ENCODE measurements around the gene C1orf167. TPM values are rescaled to one million over a fixed set of nuclear protein-coding genes. Genes with fewer than 3 reads are reported as not detected.
A peak's percentile ranks its signal among the peaks of the same experiment; 100 is the strongest.

The C1orf167 gene
- polyA plus RNA-seq, 1 of the 3 experiments (the other 2 are of a cell fraction) = 0.10 TPM

DNA sequence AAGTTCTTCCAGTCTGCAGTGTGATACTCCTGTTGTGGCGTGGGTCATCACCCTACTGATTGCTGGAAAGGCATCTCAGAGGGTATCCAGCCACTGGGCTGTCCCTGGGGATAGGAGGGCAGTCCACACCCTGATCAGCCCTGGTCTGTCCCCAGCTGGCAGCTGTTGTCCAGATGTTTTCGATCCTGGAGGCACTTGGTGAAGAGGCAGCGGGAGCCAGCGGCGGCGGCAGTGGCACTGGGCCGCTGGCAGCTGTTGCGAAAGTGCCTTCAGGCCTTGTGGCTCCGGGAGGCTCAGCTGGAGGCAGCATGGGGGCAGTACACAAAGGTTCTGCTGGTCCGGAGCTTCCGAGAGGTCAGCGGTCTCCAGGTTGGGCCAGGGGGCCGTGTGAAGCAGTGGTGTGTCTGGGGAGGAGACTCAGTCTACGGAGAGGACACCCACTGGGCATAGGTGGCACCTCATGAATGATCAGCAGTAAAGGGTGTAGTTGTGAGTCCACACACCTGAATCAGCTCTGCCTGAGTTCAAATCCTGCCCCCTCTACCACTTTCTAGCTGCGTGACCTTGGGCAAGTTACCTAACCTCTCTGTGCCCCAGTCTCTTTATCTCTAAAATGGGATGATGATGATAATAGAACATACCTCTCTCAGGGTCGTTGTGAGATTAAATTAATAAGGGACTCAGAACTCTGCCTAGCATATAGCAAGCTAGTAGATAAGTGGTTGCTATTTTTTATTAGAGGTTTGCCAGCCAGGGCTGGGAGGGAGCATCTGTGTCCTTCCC lies 6.1 kb downstream of the C1orf167 start:
- Histone ChIP-seq H2AFZ (ENCODE audit: low read depth) (no peak overlapping the region), H3K27me3 (ENCODE audit: insufficient read depth) (no peaks in the 10 kb centered on the region), H3F3A (replicated peaks; ENCODE audit: insufficient read depth) (no peaks in the 10 kb centered on the region), H3K9me3 (no peaks in the 10 kb centered on the region), H3K36me3 (replicated peaks in 1 of 2; ENCODE audit: control insufficient read depth in 1 of 2, insufficient read depth in 2 of 2, low read length in 1 of 2) (no peaks in the 10 kb centered on the region), H3K9me2 (no peaks in the 10 kb centered on the region), H4K20me1 (ENCODE audit: insufficient read depth) (no peaks in the 10 kb centered on the region), H3K4me1 (ENCODE audit: control insufficient read depth in 1 of 2, insufficient read depth in 2 of 2, low read depth in 1 of 2, low read length in 1 of 2) (peaks cover 0 to 15% of the 10 kb centered on the region in 2 experiments; a peak in 1 of 4 replicates), H3K27ac (ENCODE audit: low read depth in 2 of 2, low read length in 1 of 2) (no peak overlapping the region), H3K9ac (no peak overlapping the region), H3K79me2 (ENCODE audit: insufficient read depth) (no peaks in the 10 kb centered on the region), H3K4me2 (no peak overlapping the region), H3K4me3 (ENCODE audit: low read depth in 2 of 2, low read length in 1 of 2) (no peak overlapping the region)
- CTCF ChIA-PET = interaction anchor here (1.0 to 1.4 kb wide), 2 partner anchors 15 to 30 kb away, joined by 3 to 5 read pairs; no protein-coding TSS in a partner anchor
- POLR2A ChIA-PET = no interaction called here
- WGBS (ENCODE audit: low lambda C conversion rate) = 47% methylated on average over 11 of the region's 16 CpGs
- TF ChIP-seq, protein P1, sequence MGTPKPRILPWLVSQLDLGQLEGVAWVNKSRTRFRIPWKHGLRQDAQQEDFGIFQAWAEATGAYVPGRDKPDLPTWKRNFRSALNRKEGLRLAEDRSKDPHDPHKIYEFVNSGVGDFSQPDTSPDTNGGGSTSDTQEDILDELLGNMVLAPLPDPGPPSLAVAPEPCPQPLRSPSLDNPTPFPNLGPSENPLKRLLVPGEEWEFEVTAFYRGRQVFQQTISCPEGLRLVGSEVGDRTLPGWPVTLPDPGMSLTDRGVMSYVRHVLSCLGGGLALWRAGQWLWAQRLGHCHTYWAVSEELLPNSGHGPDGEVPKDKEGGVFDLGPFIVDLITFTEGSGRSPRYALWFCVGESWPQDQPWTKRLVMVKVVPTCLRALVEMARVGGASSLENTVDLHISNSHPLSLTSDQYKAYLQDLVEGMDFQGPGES (IDR thresholded peaks at IDR 0.05; ENCODE audit: low read depth, low read length) = no peak
- TF ChIP-seq RCOR1 (IDR thresholded peaks at IDR 0.05; ENCODE audit: low read length) = peak; percentile 34; the same call in 1 of the 2 replicates
- DNase-seq = peak; percentile 81

DNA sequence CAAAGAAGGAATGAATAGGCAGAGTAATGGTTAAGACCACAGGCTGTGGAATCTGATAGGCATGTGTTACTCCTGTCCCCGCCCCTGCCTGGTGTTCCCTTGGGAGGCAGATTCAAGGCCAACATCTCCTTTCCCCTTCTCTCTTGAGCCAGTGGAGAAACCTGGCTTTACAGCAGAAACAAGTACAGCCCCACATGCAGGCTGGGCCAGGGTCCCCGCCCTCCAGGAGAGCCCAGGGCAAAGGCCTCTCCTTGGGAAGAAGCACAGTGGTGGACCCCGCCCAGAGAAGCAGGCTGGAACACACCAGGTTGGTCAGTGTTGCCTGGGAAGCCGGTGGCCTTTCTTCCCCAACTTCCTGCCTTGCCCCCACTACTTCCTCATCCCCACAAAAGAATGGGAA lies 6.8 kb downstream of the C1orf167 start:
- CTCF ChIA-PET = interaction anchor here (1.0 to 1.4 kb wide), 2 partner anchors 14 to 30 kb away, joined by 3 to 5 read pairs; no protein-coding TSS in a partner anchor
- no peak overlapping the region for H3K9ac ChIP-seq
- no peak overlapping the region for H3K4me2 ChIP-seq
- no peaks in the 10 kb centered on the region for H3K27me3 ChIP-seq (ENCODE audit: insufficient read depth)
- no peak overlapping the region for H2AFZ ChIP-seq (ENCODE audit: low read depth)
- H4K20me1 ChIP-seq (ENCODE audit: insufficient read depth) = no peaks in the 10 kb centered on the region
- no peak for DNase-seq
- POLR2A ChIA-PET = no interaction called here
- no peaks in the 10 kb centered on the region for H3K9me3 ChIP-seq
- no peaks in the 10 kb centered on the region for H3K36me3 ChIP-seq (replicated peaks in 1 of 2; ENCODE audit: control insufficient read depth in 1 of 2, insufficient read depth in 2 of 2, low read length in 1 of 2)
- no peaks in the 10 kb centered on the region for H3F3A ChIP-seq (replicated peaks; ENCODE audit: insufficient read depth)
- no peaks in the 10 kb centered on the region for H3K9me2 ChIP-seq
- H3K4me1 ChIP-seq (ENCODE audit: control insufficient read depth in 1 of 2, insufficient read depth in 2 of 2, low read depth in 1 of 2, low read length in 1 of 2) = peaks cover 0 to 14% of the 10 kb centered on the region in 2 experiments; a peak in 1 of 4 replicates
- H3K79me2 ChIP-seq (ENCODE audit: insufficient read depth) = no peaks in the 10 kb centered on the region
- 88% methylated on average over 4 of the region's 4 CpGs for WGBS (ENCODE audit: low lambda C conversion rate)
- no peak overlapping the region for H3K4me3 ChIP-seq (ENCODE audit: low read depth in 2 of 2, low read length in 1 of 2)
- TF ChIP-seq MXI1 (IDR thresholded peaks at IDR 0.05; ENCODE audit: low read depth, low read length) (no peak), USF1 (IDR thresholded peaks at IDR 0.05; ENCODE audit: borderline replicate concordance, low read depth) (no peak), FOSL2 (IDR thresholded peaks at IDR 0.05; ENCODE audit: borderline replicate concordance, low read depth) (no peak), CTCF (IDR thresholded peaks at IDR 0.05) (no peak), NRF1 (IDR thresholded peaks at IDR 0.05; ENCODE audit: low read depth, low read length) (no peak), TAF1 (IDR thresholded peaks at IDR 0.05; ENCODE audit: borderline replicate concordance, low read depth, low read length) (no peak)
- TF ChIP-seq, protein P1 (IDR thresholded peaks at IDR 0.05; ENCODE audit: low read depth, low read length) = no peak
- no peak overlapping the region for H3K27ac ChIP-seq (ENCODE audit: low read depth in 2 of 2, low read length in 1 of 2)

All from SK-N-SH (cell line).